HG02763 (cell line): ENCODE measurements around the gene CSAG3.
"Not testable (repeated sequence)": the region's sequence is repeated elsewhere in the genome, so short reads cannot be mapped to it uniquely, and the experiment has no call there.

Source experiments
- ATAC-seq: cut with Tn5 transposase; IDR thresholded peaks from one replicate; pipeline ENCODE4 v1.9.1; 2021; ENCODE audit warnings: mild to moderate bottlenecking, moderate library complexity; ENCODE audit not compliant: unreplicated experiment

CSAG3 gene

GRCh38 chrX:152758918-152759317, at the start of gene CSAG3:
CSAG3 (plus strand) TSS chrX:152759218.
- ATAC-seq: not testable (repeated sequence)

- ATAC-seq: not testable (repeated sequence)
Measured at GRCh38 chrX:152713195-152713594, 45.8 kb upstream of the CSAG3 start.

- ATAC-seq: not testable (repeated sequence)
Measured at GRCh38 chrX:152713815-152714787, 44.9 kb upstream of the CSAG3 start, which contains the start of gene MAGEA2B. MAGEA2B (plus strand) TSS chrX:152714628; CDS start chrX:152717107, 2,479 bp downstream.

- no peak for ATAC-seq
Measured at GRCh38 chrX:152725409-152725808, 33.6 kb upstream of the CSAG3 start.

GRCh38 chrX:152733261-152733975, 25.6 kb upstream of the CSAG3 start, which contains the start of the genes CSAG1 and MAGEA12:
CSAG1 (minus strand) TSS chrX:152733721; CDS start chrX:152732460, 1,261 bp downstream.
MAGEA12 (plus strand) TSS chrX:152733757; CDS start chrX:152736162, 2,405 bp downstream.
- no peak for ATAC-seq

GRCh38 chrX:152734143-152734858, 24.7 kb upstream of the CSAG3 start:
- not testable (repeated sequence) for ATAC-seq

- no peak for ATAC-seq
Measured at GRCh38 chrX:152735101-152735500, 23.9 kb upstream of the CSAG3 start.

- ATAC-seq: no peak
Measured at GRCh38 chrX:152735860-152736511, 23.0 kb upstream of the CSAG3 start.

- ATAC-seq: not testable (repeated sequence)
Measured at GRCh38 chrX:152736528-152736927, 22.5 kb upstream of the CSAG3 start.

GRCh38 chrX:152738560-152738959, 20.5 kb upstream of the CSAG3 start:
- ATAC-seq: no peak

- ATAC-seq: not testable (repeated sequence)
Measured at GRCh38 chrX:152753686-152754650, 5.0 kb upstream of the CSAG3 start, which contains the start of gene MAGEA2. MAGEA2 (minus strand) TSS chrX:152753842; CDS start chrX:152751363, 2,479 bp downstream.

GRCh38 chrX:152754871-152755270, 4.1 kb upstream of the CSAG3 start:
- ATAC-seq: not testable (repeated sequence)

GRCh38 chrX:152759544-152759943, 526 bp downstream of the CSAG3 start:
- ATAC-seq: not testable (repeated sequence)

GRCh38 chrX:152761582-152761981, 2.6 kb downstream of the CSAG3 start:
- not testable (repeated sequence) for ATAC-seq

- ATAC-seq: not testable (repeated sequence)
Measured at GRCh38 chrX:152766562-152766961, 7.5 kb downstream of the CSAG3 start.

GRCh38 chrX:152769549-152770289, 10.7 kb downstream of the CSAG3 start, which contains the start of gene MAGEA6:
MAGEA6 (minus strand) TSS chrX:152769689; CDS start chrX:152767650, 2,039 bp downstream.
- ATAC-seq: not testable (repeated sequence)

GRCh38 chrX:152787062-152787461, 28.0 kb downstream of the CSAG3 start:
- ATAC-seq: peak; percentile 75

GRCh38 chrX:152798945-152799344, 39.9 kb downstream of the CSAG3 start:
- no peak for ATAC-seq
